ENCODE measurements around the gene CUBN. TPM values are rescaled to one million over a fixed set of nuclear protein-coding genes. Genes with fewer than 3 reads are reported as not detected.

The CUBN gene
- total RNA-seq, 2 donors from 2014 or later, result 0.65 to 0.76 TPM

DNA sequence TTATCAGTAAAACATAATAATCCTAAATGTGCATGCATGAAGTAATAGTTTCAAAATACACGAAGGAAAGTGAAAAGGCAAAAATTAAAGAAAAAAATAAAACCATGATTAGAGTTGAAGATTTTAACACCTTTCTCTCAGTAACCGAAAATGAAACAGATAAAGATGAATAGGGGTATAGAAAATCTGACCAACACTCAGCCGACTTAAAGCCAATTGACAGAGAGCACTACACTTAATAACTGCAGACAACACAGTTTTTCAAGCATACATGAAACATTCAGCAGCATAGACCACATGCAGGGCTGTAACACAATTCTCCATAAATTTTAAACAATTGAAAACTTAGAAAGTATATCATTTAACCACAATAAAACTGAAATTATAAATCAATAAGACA lies 76.1 kb downstream of the CUBN start:
- Mint-ChIP-seq H3K27me3 (ENCODE audit: low read depth) (no peaks in the 10 kb centered on the region), H3K36me3 (ENCODE audit: insufficient read depth in 2 of 2) (peaks cover 11 to 20% of the 10 kb centered on the region in 2 donors), H3K9me3 (peaks cover 9 to 10% of the 10 kb centered on the region in 2 donors), H3K4me1 (ENCODE audit: low read depth) (peaks cover 10% of the 10 kb centered on the region), H3K27ac (no peak overlapping the region), H3K4me3 (no peak overlapping the region)
- DNase-seq (no peak), ATAC-seq (replicated peaks in 1 of 2) (no peak)

DNA sequence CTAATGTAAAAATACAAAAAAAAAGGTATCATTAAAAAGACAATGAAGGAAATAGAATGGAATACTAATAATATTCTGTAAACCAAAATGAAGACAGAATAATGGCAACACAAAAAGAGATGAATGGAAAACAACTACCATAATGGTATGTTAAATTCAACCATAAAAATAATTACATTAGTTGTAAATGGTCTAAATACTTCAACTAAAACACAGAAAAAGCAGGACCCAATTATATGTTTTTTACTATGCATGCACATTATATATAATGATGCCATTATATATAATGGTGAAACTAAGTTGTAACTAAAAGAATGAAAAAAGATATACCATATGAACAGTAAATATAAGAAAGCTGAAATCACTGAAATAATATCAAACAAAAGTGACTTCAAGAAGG lies 76.5 kb downstream of the CUBN start:
- no peak for DNase-seq
- H3K27ac Mint-ChIP-seq, result no peak overlapping the region
- ATAC-seq (replicated peaks in 1 of 2), result no peak
- H3K4me1 Mint-ChIP-seq (ENCODE audit: low read depth), result peaks cover 8% of the 10 kb centered on the region
- peaks cover 11 to 20% of the 10 kb centered on the region in 2 donors for H3K36me3 Mint-ChIP-seq (ENCODE audit: insufficient read depth in 2 of 2)
- no peaks in the 10 kb centered on the region for H3K27me3 Mint-ChIP-seq (ENCODE audit: low read depth)
- H3K4me3 Mint-ChIP-seq, result no peak overlapping the region
- H3K9me3 Mint-ChIP-seq, result peaks cover 9 to 10% of the 10 kb centered on the region in 2 donors

DNA sequence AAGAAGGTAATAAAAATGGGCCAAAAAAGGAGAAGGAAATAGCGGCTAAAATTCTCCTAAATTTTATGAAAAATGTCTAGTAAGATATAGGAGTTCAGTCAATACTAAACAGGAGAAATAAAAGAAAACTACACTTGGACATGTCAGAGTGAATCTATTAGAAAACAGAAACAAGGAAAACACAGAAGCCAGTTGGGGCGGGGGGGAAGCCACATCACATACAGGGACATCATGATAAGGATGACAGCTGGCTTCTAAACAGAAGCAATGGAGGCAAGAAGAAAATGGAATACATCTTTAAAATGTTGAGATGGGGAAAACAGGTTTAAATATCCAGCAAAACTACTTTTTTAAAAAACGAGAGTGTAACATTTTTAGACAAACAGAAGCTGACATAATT lies 77.8 kb downstream of the CUBN start:
- Mint-ChIP-seq H3K27me3 (ENCODE audit: low read depth) (no peaks in the 10 kb centered on the region), H3K4me3 (no peak overlapping the region), H3K9me3 (peaks cover 9 to 10% of the 10 kb centered on the region in 2 donors), H3K36me3 (ENCODE audit: insufficient read depth in 2 of 2) (peaks cover 11 to 19% of the 10 kb centered on the region in 2 donors), H3K27ac (no peak overlapping the region), H3K4me1 (ENCODE audit: low read depth) (peaks cover 8% of the 10 kb centered on the region)
- ATAC-seq (replicated peaks in 1 of 2) (no peak), DNase-seq (no peak)

DNA sequence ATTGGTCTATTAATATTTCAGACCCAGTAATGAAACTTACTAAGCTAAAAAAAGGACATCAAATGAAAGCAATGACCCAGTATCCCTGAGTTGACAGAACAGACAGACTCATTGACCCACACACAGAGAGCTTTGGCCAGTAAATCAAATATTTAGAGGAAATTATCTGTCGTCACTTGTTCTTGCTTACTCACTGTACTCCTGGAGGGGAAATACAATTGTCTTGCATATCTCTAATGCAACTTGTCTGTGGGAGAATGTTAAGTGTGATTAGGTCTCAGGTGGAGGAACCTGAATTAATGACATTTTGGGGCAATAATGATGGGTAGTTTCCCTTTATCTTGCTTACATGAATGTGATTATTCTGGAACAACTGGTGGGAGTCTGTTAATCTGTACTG lies 80.4 kb downstream of the CUBN start:
- no peak overlapping the region for H3K4me3 Mint-ChIP-seq
- H3K27me3 Mint-ChIP-seq (ENCODE audit: low read depth), result no peaks in the 10 kb centered on the region
- no peak overlapping the region for H3K27ac Mint-ChIP-seq
- H3K36me3 Mint-ChIP-seq (ENCODE audit: insufficient read depth in 2 of 2), result peaks cover 11 to 19% of the 10 kb centered on the region in 2 donors
- DNase-seq (no peak), ATAC-seq (replicated peaks in 1 of 2) (no peak)
- H3K9me3 Mint-ChIP-seq, result peaks cover 7 to 10% of the 10 kb centered on the region in 2 donors
- peaks cover 8% of the 10 kb centered on the region for H3K4me1 Mint-ChIP-seq (ENCODE audit: low read depth)

DNA sequence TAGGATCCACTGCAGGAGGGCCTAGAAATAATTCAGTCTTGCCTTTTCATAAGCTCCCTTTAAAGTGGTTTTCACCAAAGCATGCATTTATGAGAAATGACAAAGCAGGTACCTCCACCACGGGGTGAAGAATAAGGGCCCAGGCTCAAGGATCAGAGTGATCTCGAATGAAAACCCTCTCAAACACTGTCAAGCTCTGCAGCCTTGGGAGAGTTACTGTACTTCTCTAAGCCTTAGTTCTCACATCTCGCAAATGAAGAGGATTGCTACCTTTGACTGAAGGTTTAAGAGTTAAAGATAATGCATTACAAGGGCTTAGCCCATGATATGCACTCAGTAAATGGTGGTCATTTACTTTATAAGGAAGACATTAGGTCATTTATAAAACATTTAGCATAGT lies 81.7 kb downstream of the CUBN start:
- Mint-ChIP-seq H3K27ac (no peak overlapping the region), H3K9me3 (peaks cover 7 to 10% of the 10 kb centered on the region in 2 donors), H3K36me3 (ENCODE audit: insufficient read depth in 2 of 2) (peaks cover 11 to 18% of the 10 kb centered on the region in 2 donors), H3K4me3 (no peak overlapping the region), H3K27me3 (ENCODE audit: low read depth) (no peaks in the 10 kb centered on the region), H3K4me1 (ENCODE audit: low read depth) (peaks cover 8% of the 10 kb centered on the region)
- ATAC-seq (replicated peaks in 1 of 2) (no peak), DNase-seq (no peak)

DNA sequence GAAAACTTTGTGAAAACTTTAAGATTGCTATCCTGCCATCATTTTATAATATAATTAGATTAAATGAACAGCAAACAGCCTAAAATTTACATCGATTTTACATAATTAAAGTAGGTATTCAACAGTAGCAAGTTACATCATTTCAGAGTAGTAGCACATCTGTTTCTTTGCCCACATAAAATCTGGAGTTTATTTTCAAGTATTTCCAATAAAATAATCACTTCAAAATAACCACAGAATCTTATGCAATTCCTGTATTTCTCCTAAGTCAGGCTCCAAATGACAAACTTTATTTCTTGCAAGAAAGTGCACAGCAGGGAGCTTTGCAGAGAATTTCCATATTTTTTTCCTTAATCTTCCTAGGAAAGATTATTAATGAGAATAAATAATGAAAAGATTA lies 82.6 kb downstream of the CUBN start:
- Mint-ChIP-seq H3K4me3 (no peak overlapping the region), H3K27me3 (ENCODE audit: low read depth) (no peaks in the 10 kb centered on the region), H3K27ac (no peak overlapping the region), H3K4me1 (ENCODE audit: low read depth) (peaks cover 8% of the 10 kb centered on the region), H3K9me3 (peaks cover 6 to 9% of the 10 kb centered on the region in 2 donors), H3K36me3 (ENCODE audit: insufficient read depth in 2 of 2) (peaks cover 10 to 12% of the 10 kb centered on the region in 2 donors)
- DNase-seq, result no peak
- ATAC-seq (replicated peaks in 1 of 2), result no peak

DNA sequence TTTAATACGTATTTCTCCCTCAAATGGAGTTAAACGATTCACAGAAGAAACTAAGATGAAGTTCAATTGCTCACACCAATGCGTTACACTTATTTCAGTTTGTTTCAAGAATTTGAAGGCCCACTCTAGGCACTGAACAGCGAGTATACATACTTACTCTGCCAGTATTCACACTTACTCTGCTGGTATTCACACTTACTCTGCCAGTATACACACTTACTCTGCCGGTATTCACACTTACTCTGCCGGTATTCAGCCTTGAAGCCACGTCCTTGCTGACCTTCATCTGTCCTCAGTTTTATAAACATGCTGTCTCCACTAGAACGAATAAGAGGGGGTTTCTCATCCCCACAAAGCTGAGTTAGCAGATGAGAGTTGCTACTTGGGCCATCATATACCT lies 86.0 kb downstream of the CUBN start:
- H3K4me1 Mint-ChIP-seq (ENCODE audit: low read depth), result peaks cover 7% of the 10 kb centered on the region
- DNase-seq, result no peak
- no peaks in the 10 kb centered on the region for H3K27me3 Mint-ChIP-seq (ENCODE audit: low read depth)
- H3K4me3 Mint-ChIP-seq, result no peak overlapping the region
- no peak for ATAC-seq (replicated peaks in 1 of 2)
- H3K36me3 Mint-ChIP-seq (ENCODE audit: insufficient read depth in 2 of 2), result no peaks in the 10 kb centered on the region
- H3K27ac Mint-ChIP-seq, result no peak overlapping the region
- H3K9me3 Mint-ChIP-seq, result no peaks in the 10 kb centered on the region

DNA sequence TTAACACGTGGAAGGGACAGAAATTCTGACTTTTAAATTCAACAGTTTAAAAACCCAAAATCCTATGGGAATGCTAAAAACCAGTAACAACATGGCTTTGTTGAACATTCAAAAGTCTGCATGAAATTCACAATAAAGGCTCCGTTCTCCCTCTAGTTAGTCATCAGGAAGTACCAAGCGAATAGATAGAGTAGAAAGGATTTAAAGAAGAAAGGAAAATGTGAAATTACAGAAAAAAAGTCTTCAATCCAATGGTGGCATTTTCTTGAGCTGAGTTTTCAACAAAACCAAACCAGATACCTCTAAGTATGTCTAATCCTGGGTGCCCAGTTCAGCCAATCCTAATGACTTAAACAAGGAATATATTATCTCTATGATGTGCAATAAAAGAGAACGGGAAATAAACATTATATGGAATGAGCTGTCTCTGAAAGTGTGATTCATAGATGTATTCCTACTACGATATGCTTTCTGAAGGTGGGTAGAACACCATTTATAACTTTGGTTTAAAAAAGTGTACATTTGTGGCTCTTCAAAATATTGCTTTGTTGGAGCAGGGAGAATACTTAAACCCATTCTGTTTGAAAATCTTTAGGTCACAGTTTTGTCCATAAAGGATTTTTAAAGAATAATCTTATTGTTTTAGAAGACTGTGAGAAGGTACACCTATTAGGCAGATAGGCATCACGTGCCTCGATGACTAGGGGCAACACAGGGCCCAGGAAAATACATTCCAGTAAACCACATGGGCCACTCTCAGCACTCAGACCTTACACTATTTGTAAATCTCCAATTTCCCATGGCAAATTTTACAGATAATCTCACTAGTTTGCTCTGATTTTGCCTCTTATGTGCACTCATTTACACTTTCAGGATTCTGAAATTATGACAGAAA lies 87.7 kb downstream of the CUBN start:
- ATAC-seq (replicated peaks in 1 of 2), result no peak
- Mint-ChIP-seq H3K27me3 (ENCODE audit: low read depth) (no peaks in the 10 kb centered on the region), H3K27ac (no peak overlapping the region), H3K4me1 (ENCODE audit: low read depth) (peaks cover 7% of the 10 kb centered on the region), H3K36me3 (ENCODE audit: insufficient read depth in 2 of 2) (no peaks in the 10 kb centered on the region), H3K9me3 (no peaks in the 10 kb centered on the region), H3K4me3 (no peak overlapping the region)
- DNase-seq, result no peak

DNA sequence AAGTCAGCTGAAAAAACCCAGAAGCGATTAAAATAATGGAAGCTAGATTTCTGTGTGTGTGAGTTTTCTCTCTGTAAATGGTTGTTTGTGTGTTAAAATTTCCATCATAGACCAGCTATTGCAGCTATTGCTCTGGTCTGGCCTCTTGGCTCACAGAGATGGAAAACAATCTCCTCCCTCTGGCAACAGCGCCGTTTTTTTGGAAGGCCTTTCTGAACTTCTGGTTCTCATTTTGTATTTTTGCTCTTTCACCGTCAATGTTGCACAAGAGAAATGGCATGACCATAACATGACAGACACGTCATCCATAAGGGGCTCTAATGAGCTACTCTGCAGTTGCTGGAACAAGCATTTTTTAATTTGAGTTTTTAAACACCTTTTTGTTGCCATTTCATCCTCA lies 91.0 kb downstream of the CUBN start:
- no peaks in the 10 kb centered on the region for H3K27me3 Mint-ChIP-seq (ENCODE audit: low read depth)
- no peak overlapping the region for H3K27ac Mint-ChIP-seq
- H3K9me3 Mint-ChIP-seq, result no peaks in the 10 kb centered on the region
- H3K4me3 Mint-ChIP-seq, result no peak overlapping the region
- no peak for ATAC-seq (replicated peaks in 1 of 2)
- peaks cover 7% of the 10 kb centered on the region for H3K4me1 Mint-ChIP-seq (ENCODE audit: low read depth)
- no peaks in the 10 kb centered on the region for H3K36me3 Mint-ChIP-seq (ENCODE audit: insufficient read depth in 2 of 2)
- no peak for DNase-seq

DNA sequence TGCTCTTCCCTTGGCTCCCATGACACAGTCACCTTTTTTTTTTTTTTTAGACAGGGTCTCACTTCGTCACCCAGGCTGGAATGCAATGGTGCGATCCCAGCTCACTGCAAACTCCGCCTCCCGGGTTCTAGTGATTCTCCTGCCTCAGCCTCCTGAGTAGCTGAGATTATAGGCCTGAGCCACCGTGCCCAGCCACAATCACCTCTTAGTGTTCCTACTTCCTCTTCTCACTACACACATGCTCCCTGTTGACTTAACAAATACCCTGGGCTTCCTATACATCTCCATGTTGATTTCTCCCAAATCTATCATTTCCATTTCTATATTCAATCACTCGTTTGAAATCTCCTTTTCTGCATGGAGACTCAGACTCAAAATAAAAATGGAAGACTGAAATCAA lies 91.7 kb downstream of the CUBN start:
- H3K4me3 Mint-ChIP-seq, result no peak overlapping the region
- no peaks in the 10 kb centered on the region for H3K9me3 Mint-ChIP-seq
- H3K27ac Mint-ChIP-seq, result no peak overlapping the region
- ATAC-seq (replicated peaks in 1 of 2), result no peak
- peaks cover 12% of the 10 kb centered on the region for H3K4me1 Mint-ChIP-seq (ENCODE audit: low read depth)
- DNase-seq, result no peak
- no peaks in the 10 kb centered on the region for H3K36me3 Mint-ChIP-seq (ENCODE audit: insufficient read depth in 2 of 2)
- H3K27me3 Mint-ChIP-seq (ENCODE audit: low read depth), result peaks cover 4% of the 10 kb centered on the region

DNA sequence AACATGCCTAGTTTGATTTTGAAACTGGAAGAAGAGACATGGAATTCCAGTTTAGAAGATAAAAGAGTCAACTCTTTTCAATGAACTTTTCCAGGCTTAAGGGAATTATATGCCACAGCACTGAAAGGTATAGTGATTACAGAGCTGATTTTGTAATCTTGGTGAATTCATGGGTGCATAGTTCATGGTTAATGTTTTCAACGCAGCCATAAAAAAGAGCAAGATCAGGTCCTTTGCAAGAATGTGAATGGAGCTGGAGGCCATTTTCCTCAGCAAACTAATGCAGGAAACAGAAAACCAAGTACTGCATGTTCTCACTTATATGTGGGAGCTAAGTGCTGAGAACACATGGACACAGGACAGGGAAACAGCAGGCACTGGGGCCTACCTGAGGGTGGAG lies 94.2 kb downstream of the CUBN start:
- Mint-ChIP-seq H3K27ac (no peak overlapping the region), H3K27me3 (ENCODE audit: low read depth) (peaks cover 7% of the 10 kb centered on the region), H3K36me3 (ENCODE audit: insufficient read depth in 2 of 2) (no peaks in the 10 kb centered on the region), H3K4me3 (no peak overlapping the region), H3K9me3 (no peaks in the 10 kb centered on the region), H3K4me1 (ENCODE audit: low read depth) (peaks cover 16% of the 10 kb centered on the region)
- no peak for DNase-seq
- ATAC-seq (replicated peaks in 1 of 2), result no peak

DNA sequence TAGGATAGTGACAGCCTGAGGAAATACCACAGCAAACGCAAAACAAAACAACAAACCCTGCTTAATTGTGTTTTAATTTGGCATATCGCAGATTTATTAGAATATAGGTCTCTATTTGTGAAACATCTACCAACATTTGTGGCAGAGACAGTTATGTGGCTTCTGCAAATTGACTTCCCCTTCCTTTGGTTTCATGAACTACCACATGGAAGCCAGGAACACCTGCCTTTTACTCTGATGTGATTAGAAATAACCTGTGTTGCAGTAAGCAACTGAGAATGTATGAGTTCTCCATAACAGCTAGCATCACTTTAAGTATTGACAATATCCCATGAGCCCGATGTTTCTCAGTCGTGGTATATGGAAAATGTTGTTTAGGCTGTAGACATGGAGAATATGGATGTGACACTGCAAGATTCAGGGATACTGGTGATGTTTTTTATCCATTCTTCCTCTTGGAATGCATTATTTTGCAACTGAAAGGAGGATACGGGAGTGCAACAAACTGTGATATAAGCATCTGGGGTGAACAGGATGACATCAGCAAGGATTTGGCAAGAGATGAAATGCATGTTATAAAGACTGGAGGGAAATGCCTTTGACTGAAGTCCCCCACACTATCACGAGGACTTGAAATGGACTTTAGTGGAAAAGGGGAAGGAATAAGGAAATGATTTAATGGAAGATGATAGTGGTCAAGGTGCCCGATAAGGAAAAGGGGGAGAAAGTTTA lies 95.9 kb downstream of the CUBN start:
- ATAC-seq (replicated peaks in 1 of 2) (no peak), DNase-seq (no peak)
- no peaks in the 10 kb centered on the region for H3K9me3 Mint-ChIP-seq
- H3K4me1 Mint-ChIP-seq (ENCODE audit: low read depth), result peaks cover 26% of the 10 kb centered on the region
- H3K27ac Mint-ChIP-seq, result no peak overlapping the region
- peaks cover 7% of the 10 kb centered on the region for H3K27me3 Mint-ChIP-seq (ENCODE audit: low read depth)
- no peaks in the 10 kb centered on the region for H3K36me3 Mint-ChIP-seq (ENCODE audit: insufficient read depth in 2 of 2)
- H3K4me3 Mint-ChIP-seq, result no peak overlapping the region

Measured in activated T-cell treated with anti-CD3 and anti-CD28 coated beads, Interleukin-2, amount 50 U/mL, for 72 hours (primary cell).